GM23338 (cell line): ENCODE data around the gene SNF8. TPM values are rescaled to one million over a fixed set of nuclear protein-coding genes. Genes with fewer than 3 reads are reported as not detected.

Source experiments
- ATAC-seq: fragments of 200-7000 bp; cut with Tn5 transposase; 3 replicates; pipeline ENCODE4 v1.9.1; 2020
- DNase-seq: peaks from one replicate; pipeline ENCODE4 v3.0.0-alpha.2; 2015; ENCODE audit warnings: low spot score
- H2AFZ ChIP-seq: fragments of 200-600 bp; sonication (generic); 2 replicates; pipeline ENCODE4 v1.8.0; 2016; ENCODE audit warnings: antibody characterized with exemption, mild to moderate bottlenecking, moderate library complexity
- H3F3A ChIP-seq: fragments of 200-600 bp; sonication (generic); replicated peaks from 2 replicates; pipeline ENCODE4 v1.8.0; 2017; ENCODE audit warnings: antibody characterized with exemption, mixed run types, low read depth
- H3K27ac ChIP-seq: fragments of 200-600 bp; sonication (generic); 2 replicates; pipeline ENCODE4 v1.6.1; 2016; ENCODE audit warnings: low read depth
- H3K27me3 ChIP-seq: fragments of 200-600 bp; sonication (generic); 2 replicates; pipeline ENCODE4 v1.8.0; 2016; ENCODE audit warnings: mild to moderate bottlenecking, mixed run types, moderate library complexity; ENCODE audit not compliant: insufficient read depth
- H3K36me3 ChIP-seq: fragments of 200-600 bp; sonication (generic); 2 replicates; pipeline ENCODE4 v1.8.0; 2016; ENCODE audit warnings: mild to moderate bottlenecking; ENCODE audit not compliant: insufficient read depth
- H3K4me1 ChIP-seq: fragments of 200-600 bp; sonication (generic); 2 replicates; pipeline ENCODE4 v1.8.0; 2016; ENCODE audit warnings: mild to moderate bottlenecking, moderate library complexity; ENCODE audit not compliant: insufficient read depth
- H3K4me2 ChIP-seq: fragments of 200-600 bp; sonication (generic); 2 replicates; pipeline ENCODE4 v1.7.1; 2017; ENCODE audit warnings: mixed run types
- H3K4me3 ChIP-seq: fragments of 200-600 bp; sonication (generic); 2 replicates; pipeline ENCODE4 v1.6.1; 2016; ENCODE audit warnings: mixed run types
- H3K79me2 ChIP-seq: fragments of 200-600 bp; sonication (generic); replicated peaks from 2 replicates; pipeline ENCODE4 v1.8.0; 2017; ENCODE audit warnings: mild to moderate bottlenecking; ENCODE audit not compliant: insufficient read depth
- H3K9me2 ChIP-seq: fragments of 200-600 bp; sonication (generic); 2 replicates; pipeline ENCODE4 v1.8.0; 2017; ENCODE audit not compliant: insufficient read depth
- H4K20me1 ChIP-seq: fragments of 200-600 bp; sonication (generic); replicated peaks from 2 replicates; pipeline ENCODE4 v1.8.0; 2017; ENCODE audit warnings: mild to moderate bottlenecking; ENCODE audit not compliant: insufficient read depth
- H3K27ac Mint-ChIP-seq: 2 replicates; pipeline ENCODE4 v1.8.0; 2020; ENCODE audit warnings: inconsistent platforms, mild to moderate bottlenecking, moderate library complexity, mixed read lengths
- H3K27me3 Mint-ChIP-seq: 3 replicates; pipeline ENCODE4 v1.8.0; 2022; ENCODE audit warnings: low read depth, mild to moderate bottlenecking, moderate library complexity, mixed read lengths, inconsistent platforms; ENCODE audit not compliant: insufficient read depth, poor library complexity
- H3K36me3 Mint-ChIP-seq: 3 replicates; pipeline ENCODE4 v1.8.0; 2021; ENCODE audit warnings: low read depth, mild to moderate bottlenecking, inconsistent platforms, moderate library complexity, mixed read lengths
- H3K4me1 Mint-ChIP-seq: 3 replicates; pipeline ENCODE4 v1.8.0; 2020; ENCODE audit warnings: mild to moderate bottlenecking, inconsistent platforms, mixed read lengths
- H3K4me3 Mint-ChIP-seq: 3 replicates; pipeline ENCODE4 v1.8.0; 2021; ENCODE audit warnings: moderate library complexity, mild to moderate bottlenecking, inconsistent platforms, mixed read lengths
- H3K9me3 Mint-ChIP-seq: 3 replicates; pipeline ENCODE4 v1.8.0; 2020; ENCODE audit warnings: moderate library complexity, mild to moderate bottlenecking, inconsistent platforms, mixed read lengths
- CREB1 ChIP-seq: fragments of 250-450 bp; sonication (Bioruptor Pico); IDR thresholded peaks from 2 replicates; pipeline ENCODE4 v1.5.0; 2020; ENCODE audit warnings: low read depth, mild to moderate bottlenecking, moderate library complexity
- ETS1 ChIP-seq: IDR thresholded peaks from 2 replicates; pipeline ENCODE4 v1.6.1; 2016; ENCODE audit warnings: antibody characterized with exemption
- EZH2 ChIP-seq: fragments of 200-600 bp; sonication (generic); IDR thresholded peaks from one replicate; pipeline ENCODE4 v1.8.0; 2017; ENCODE audit warnings: antibody characterized with exemption, mild to moderate bottlenecking, low read depth; ENCODE audit not compliant: unreplicated experiment
- EZH2phosphoT487 ChIP-seq: fragments of 200-600 bp; sonication (generic); IDR thresholded peaks from one replicate; pipeline ENCODE4 v1.8.1; 2018; ENCODE audit warnings: antibody characterized with exemption; ENCODE audit not compliant: unreplicated experiment
- JUNB ChIP-seq: IDR thresholded peaks from one replicate; pipeline ENCODE4 v1.6.1; 2016; ENCODE audit warnings: antibody characterized with exemption; ENCODE audit not compliant: unreplicated experiment
- NANOG ChIP-seq: IDR thresholded peaks from 2 replicates; pipeline ENCODE4 v1.6.1; 2016; ENCODE audit warnings: antibody characterized with exemption, borderline replicate concordance
- POLR2AphosphoS5 ChIP-seq: IDR thresholded peaks from 2 replicates; pipeline ENCODE4 v1.6.1; 2016; ENCODE audit warnings: antibody characterized with exemption, low read depth
- STAT1 ChIP-seq: IDR thresholded peaks from one replicate; pipeline ENCODE4 v1.6.1; 2016; ENCODE audit warnings: antibody characterized with exemption; ENCODE audit not compliant: unreplicated experiment
- ZNF114 ChIP-seq: fragments of 250-450 bp; sonication (Bioruptor Pico); IDR thresholded peaks from 2 replicates; pipeline ENCODE4 v1.5.0; 2020; ENCODE audit warnings: mild to moderate bottlenecking, moderate library complexity
- ZNF331 ChIP-seq: fragments of 250-450 bp; sonication (Bioruptor Pico); IDR thresholded peaks from 2 replicates; pipeline ENCODE4 v1.5.0; 2020; ENCODE audit warnings: low read depth, mild to moderate bottlenecking, moderate library complexity
- polyA plus RNA-seq: library from polyadenylated mRNA; unstranded; fragments of >200 nt; fragmentation: Nextera tagmentation; extraction: Ambion mirVana; gene quantifications from 2 replicates; pipeline ENCODE4 v1.2.1, GENCODE V29; 2016
- total RNA-seq: library from RNA; depleted of rRNA; stranded (reverse); fragments of >200 nt; shearing (Covaris generic); gene quantifications from 2 replicates; pipeline ENCODE4 v1.2.3, GENCODE V29; 2014
- TF ChIP-seq, protein P1 (sequence below): fragments of 250-450 bp; sonication (Bioruptor Pico); IDR thresholded peaks from 2 replicates; pipeline ENCODE4 v1.5.0; 2020; ENCODE audit warnings: mild to moderate bottlenecking, moderate library complexity
- TF ChIP-seq, protein P2 (sequence below): IDR thresholded peaks from one replicate; pipeline ENCODE4 v1.6.1; 2018; ENCODE audit warnings: antibody characterized with exemption; ENCODE audit not compliant: unreplicated experiment
- TF ChIP-seq, protein P3 (sequence below), 2 experiments: fragments of 200-600 bp in 1 of 2; sonication (generic) in 1 of 2; conservative IDR thresholded peaks; 2 replicates each; pipeline versions ENCODE4 v1.5.1 to v1.6.1; 2016 to 2017; ENCODE audit warnings: antibody characterized with exemption in 2 of 2, low read depth in 2 of 2, mild to moderate bottlenecking in 2 of 2, moderate library complexity in 1 of 2

Gene SNF8
- total and polyA plus RNA-seq, 2 experiments from 2014 or later, result 88.5 to 113 TPM

DNA sequence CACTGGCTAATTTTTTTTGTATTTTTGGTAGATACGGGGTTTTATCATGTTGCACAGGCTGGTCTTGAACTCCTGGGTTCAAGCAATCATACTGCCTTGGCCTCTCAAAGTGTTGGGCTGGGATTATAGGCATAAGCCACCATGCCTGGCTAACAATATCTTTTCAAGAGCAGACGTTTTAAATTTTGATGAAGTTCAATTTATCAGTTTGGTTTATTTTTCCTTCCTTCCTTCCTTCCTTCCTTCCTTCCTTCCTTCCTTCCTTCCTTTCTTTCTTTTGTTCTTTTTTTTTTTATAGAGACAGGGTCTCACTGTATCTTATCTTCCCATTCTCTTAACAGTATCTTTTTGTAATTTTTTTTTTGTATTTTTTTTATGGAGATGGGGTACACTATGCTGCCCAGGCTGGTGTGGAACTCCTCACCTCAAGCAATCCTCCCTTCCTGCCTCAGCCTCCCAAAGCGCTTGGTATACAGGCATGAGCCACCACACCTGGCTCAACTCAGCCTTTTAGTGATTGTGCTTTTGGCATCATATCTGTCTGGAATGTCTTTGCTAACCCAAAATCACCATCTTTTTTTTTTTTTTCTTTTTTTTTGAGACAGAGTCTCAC lies 37.4 kb upstream of the SNF8 start:
- no peaks in the 10 kb centered on the region for H3K9me2 ChIP-seq
- no peaks in the 10 kb centered on the region for H3K27me3 ChIP-seq
- H3K36me3 ChIP-seq, result no peaks in the 10 kb centered on the region
- H3K9me3 Mint-ChIP-seq, result no peaks in the 10 kb centered on the region
- H3K79me2 ChIP-seq, result no peaks in the 10 kb centered on the region
- no peaks in the 10 kb centered on the region for H3K4me1 ChIP-seq
- no peak overlapping the region for H3K27ac Mint-ChIP-seq
- H3K4me2 ChIP-seq, result no peak overlapping the region
- H3K4me1 Mint-ChIP-seq, result 0 out of 3 replicates have a peak, but pooled peaks cover 4% of the 10 kb centered on the region
- H3K36me3 Mint-ChIP-seq, result no peaks in the 10 kb centered on the region
- DNase-seq (no peak), ATAC-seq (no peak)
- H3K27me3 Mint-ChIP-seq, result peaks cover 6% of the 10 kb centered on the region
- H4K20me1 ChIP-seq, result no peaks in the 10 kb centered on the region
- no peak overlapping the region for H3K27ac ChIP-seq
- H3K4me3 ChIP-seq, result no peak overlapping the region
- no peak for TF ChIP-seq CREB1
- no peak for TF ChIP-seq EZH2
- TF ChIP-seq ZNF114 (CRISPR knock-in tag), result no peak
- TF ChIP-seq, protein P1, sequence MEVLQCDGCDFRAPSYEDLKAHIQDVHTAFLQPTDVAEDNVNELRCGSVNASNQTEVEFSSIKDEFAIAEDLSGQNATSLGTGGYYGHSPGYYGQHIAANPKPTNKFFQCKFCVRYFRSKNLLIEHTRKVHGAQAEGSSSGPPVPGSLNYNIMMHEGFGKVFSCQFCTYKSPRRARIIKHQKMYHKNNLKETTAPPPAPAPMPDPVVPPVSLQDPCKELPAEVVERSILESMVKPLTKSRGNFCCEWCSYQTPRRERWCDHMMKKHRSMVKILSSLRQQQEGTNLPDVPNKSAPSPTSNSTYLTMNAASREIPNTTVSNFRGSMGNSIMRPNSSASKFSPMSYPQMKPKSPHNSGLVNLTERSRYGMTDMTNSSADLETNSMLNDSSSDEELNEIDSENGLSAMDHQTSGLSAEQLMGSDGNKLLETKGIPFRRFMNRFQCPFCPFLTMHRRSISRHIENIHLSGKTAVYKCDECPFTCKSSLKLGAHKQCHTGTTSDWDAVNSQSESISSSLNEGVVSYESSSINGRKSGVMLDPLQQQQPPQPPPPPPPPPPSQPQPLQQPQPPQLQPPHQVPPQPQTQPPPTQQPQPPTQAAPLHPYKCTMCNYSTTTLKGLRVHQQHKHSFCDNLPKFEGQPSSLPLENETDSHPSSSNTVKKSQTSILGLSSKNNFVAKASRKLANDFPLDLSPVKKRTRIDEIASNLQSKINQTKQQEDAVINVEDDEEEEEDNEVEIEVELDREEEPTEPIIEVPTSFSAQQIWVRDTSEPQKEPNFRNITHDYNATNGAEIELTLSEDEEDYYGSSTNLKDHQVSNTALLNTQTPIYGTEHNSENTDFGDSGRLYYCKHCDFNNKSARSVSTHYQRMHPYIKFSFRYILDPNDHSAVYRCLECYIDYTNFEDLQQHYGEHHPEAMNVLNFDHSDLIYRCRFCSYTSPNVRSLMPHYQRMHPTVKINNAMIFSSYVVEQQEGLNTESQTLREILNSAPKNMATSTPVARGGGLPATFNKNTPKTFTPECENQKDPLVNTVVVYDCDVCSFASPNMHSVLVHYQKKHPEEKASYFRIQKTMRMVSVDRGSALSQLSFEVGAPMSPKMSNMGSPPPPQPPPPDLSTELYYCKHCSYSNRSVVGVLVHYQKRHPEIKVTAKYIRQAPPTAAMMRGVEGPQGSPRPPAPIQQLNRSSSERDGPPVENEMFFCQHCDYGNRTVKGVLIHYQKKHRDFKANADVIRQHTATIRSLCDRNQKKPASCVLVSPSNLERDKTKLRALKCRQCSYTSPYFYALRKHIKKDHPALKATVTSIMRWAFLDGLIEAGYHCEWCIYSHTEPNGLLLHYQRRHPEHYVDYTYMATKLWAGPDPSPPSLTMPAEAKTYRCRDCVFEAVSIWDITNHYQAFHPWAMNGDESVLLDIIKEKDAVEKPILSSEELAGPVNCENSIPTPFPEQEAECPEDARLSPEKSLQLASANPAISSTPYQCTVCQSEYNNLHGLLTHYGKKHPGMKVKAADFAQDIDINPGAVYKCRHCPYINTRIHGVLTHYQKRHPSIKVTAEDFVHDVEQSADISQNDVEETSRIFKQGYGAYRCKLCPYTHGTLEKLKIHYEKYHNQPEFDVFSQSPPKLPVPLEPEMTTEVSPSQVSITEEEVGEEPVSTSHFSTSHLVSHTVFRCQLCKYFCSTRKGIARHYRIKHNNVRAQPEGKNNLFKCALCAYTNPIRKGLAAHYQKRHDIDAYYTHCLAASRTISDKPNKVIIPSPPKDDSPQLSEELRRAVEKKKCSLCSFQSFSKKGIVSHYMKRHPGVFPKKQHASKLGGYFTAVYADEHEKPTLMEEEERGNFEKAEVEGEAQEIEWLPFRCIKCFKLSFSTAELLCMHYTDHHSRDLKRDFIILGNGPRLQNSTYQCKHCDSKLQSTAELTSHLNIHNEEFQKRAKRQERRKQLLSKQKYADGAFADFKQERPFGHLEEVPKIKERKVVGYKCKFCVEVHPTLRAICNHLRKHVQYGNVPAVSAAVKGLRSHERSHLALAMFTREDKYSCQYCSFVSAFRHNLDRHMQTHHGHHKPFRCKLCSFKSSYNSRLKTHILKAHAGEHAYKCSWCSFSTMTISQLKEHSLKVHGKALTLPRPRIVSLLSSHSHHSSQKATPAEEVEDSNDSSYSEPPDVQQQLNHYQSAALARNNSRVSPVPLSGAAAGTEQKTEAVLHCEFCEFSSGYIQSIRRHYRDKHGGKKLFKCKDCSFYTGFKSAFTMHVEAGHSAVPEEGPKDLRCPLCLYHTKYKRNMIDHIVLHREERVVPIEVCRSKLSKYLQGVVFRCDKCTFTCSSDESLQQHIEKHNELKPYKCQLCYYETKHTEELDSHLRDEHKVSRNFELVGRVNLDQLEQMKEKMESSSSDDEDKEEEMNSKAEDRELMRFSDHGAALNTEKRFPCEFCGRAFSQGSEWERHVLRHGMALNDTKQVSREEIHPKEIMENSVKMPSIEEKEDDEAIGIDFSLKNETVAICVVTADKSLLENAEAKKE (CRISPR knock-in tag), result no peak
- TF ChIP-seq ZNF331, result no peak
- TF ChIP-seq, protein P2, sequence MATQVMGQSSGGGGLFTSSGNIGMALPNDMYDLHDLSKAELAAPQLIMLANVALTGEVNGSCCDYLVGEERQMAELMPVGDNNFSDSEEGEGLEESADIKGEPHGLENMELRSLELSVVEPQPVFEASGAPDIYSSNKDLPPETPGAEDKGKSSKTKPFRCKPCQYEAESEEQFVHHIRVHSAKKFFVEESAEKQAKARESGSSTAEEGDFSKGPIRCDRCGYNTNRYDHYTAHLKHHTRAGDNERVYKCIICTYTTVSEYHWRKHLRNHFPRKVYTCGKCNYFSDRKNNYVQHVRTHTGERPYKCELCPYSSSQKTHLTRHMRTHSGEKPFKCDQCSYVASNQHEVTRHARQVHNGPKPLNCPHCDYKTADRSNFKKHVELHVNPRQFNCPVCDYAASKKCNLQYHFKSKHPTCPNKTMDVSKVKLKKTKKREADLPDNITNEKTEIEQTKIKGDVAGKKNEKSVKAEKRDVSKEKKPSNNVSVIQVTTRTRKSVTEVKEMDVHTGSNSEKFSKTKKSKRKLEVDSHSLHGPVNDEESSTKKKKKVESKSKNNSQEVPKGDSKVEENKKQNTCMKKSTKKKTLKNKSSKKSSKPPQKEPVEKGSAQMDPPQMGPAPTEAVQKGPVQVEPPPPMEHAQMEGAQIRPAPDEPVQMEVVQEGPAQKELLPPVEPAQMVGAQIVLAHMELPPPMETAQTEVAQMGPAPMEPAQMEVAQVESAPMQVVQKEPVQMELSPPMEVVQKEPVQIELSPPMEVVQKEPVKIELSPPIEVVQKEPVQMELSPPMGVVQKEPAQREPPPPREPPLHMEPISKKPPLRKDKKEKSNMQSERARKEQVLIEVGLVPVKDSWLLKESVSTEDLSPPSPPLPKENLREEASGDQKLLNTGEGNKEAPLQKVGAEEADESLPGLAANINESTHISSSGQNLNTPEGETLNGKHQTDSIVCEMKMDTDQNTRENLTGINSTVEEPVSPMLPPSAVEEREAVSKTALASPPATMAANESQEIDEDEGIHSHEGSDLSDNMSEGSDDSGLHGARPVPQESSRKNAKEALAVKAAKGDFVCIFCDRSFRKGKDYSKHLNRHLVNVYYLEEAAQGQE, result no peak
- TF ChIP-seq, protein P3, sequence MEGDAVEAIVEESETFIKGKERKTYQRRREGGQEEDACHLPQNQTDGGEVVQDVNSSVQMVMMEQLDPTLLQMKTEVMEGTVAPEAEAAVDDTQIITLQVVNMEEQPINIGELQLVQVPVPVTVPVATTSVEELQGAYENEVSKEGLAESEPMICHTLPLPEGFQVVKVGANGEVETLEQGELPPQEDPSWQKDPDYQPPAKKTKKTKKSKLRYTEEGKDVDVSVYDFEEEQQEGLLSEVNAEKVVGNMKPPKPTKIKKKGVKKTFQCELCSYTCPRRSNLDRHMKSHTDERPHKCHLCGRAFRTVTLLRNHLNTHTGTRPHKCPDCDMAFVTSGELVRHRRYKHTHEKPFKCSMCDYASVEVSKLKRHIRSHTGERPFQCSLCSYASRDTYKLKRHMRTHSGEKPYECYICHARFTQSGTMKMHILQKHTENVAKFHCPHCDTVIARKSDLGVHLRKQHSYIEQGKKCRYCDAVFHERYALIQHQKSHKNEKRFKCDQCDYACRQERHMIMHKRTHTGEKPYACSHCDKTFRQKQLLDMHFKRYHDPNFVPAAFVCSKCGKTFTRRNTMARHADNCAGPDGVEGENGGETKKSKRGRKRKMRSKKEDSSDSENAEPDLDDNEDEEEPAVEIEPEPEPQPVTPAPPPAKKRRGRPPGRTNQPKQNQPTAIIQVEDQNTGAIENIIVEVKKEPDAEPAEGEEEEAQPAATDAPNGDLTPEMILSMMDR (conservative IDR thresholded peaks at IDR 0.05; ENCODE audit: low read depth in 2 of 2), result no peak
- no peak for TF ChIP-seq ETS1
- no peak for TF ChIP-seq NANOG
- no peak for TF ChIP-seq POLR2AphosphoS5
- TF ChIP-seq JUNB, result no peak
- TF ChIP-seq EZH2phosphoT487, result no peak
- no peak for TF ChIP-seq STAT1
- no peaks in the 10 kb centered on the region for H3F3A ChIP-seq
- no peak overlapping the region for H2AFZ ChIP-seq
- H3K4me3 Mint-ChIP-seq, result no peak overlapping the region
